ENCODE data around the gene CUL4B.

CUL4B gene

GRCh38 chrX:120564925-120565324 lies 4.2 kb upstream of the CUL4B start:
- Histone ChIP-seq H3K4me1 (ENCODE audit: control insufficient read depth, insufficient read depth, low read length) (peaks cover 11% of the 10 kb centered on the region), H3K9me3 (ENCODE audit: control insufficient read depth, insufficient read depth, low read length) (no peaks in the 10 kb centered on the region), H3K4me3 (ENCODE audit: low read depth, low read length) (no peak overlapping the region), H3K27me3 (ENCODE audit: control insufficient read depth, insufficient read depth, low read length) (no peaks in the 10 kb centered on the region), H3K9ac (ENCODE audit: low read depth, low read length) (no peak overlapping the region), H3K36me3 (ENCODE audit: control insufficient read depth, insufficient read depth, low read length) (no peaks in the 10 kb centered on the region), H3K27ac (ENCODE audit: low read depth, low read length) (no peak overlapping the region)

GRCh38 chrX:120562569-120562926 lies 1.8 kb upstream of the CUL4B start:
- Histone ChIP-seq H3K27me3 (ENCODE audit: control insufficient read depth, insufficient read depth, low read length) (no peaks in the 10 kb centered on the region), H3K9me3 (ENCODE audit: control insufficient read depth, insufficient read depth, low read length) (no peaks in the 10 kb centered on the region), H3K9ac (ENCODE audit: low read depth, low read length) (no peak overlapping the region), H3K4me1 (ENCODE audit: control insufficient read depth, insufficient read depth, low read length) (peaks cover 16% of the 10 kb centered on the region), H3K27ac (ENCODE audit: low read depth, low read length) (peak overlapping the region; percentile 93), H3K36me3 (ENCODE audit: control insufficient read depth, insufficient read depth, low read length) (peaks cover 5% of the 10 kb centered on the region), H3K4me3 (ENCODE audit: low read depth, low read length) (peak overlapping the region; percentile 78; the same call in 1 of the 2 replicates)

- Histone ChIP-seq H3K27ac (ENCODE audit: low read depth, low read length) (peak overlapping the region; percentile 93), H3K4me1 (ENCODE audit: control insufficient read depth, insufficient read depth, low read length) (peaks cover 16% of the 10 kb centered on the region), H3K36me3 (ENCODE audit: control insufficient read depth, insufficient read depth, low read length) (peaks cover 10% of the 10 kb centered on the region), H3K9me3 (ENCODE audit: control insufficient read depth, insufficient read depth, low read length) (no peaks in the 10 kb centered on the region), H3K9ac (ENCODE audit: low read depth, low read length) (peak overlapping the region; percentile 70), H3K4me3 (ENCODE audit: low read depth, low read length) (peak overlapping the region; percentile 78), H3K27me3 (ENCODE audit: control insufficient read depth, insufficient read depth, low read length) (no peaks in the 10 kb centered on the region)
Measured at GRCh38 chrX:120561634-120562568, 1.1 kb upstream of the CUL4B start.

GRCh38 chrX:120560405-120560841 lies 339 bp downstream of the CUL4B start:
- no peaks in the 10 kb centered on the region for H3K27me3 ChIP-seq (ENCODE audit: control insufficient read depth, insufficient read depth, low read length)
- H3K27ac ChIP-seq (ENCODE audit: low read depth, low read length): peak overlapping the region; percentile 99
- peaks cover 20% of the 10 kb centered on the region for H3K36me3 ChIP-seq (ENCODE audit: control insufficient read depth, insufficient read depth, low read length)
- peak overlapping the region; percentile 89 for H3K4me3 ChIP-seq (ENCODE audit: low read depth, low read length)
- peaks cover 16% of the 10 kb centered on the region for H3K4me1 ChIP-seq (ENCODE audit: control insufficient read depth, insufficient read depth, low read length)
- H3K9ac ChIP-seq (ENCODE audit: low read depth, low read length): peak overlapping the region; percentile 95
- H3K9me3 ChIP-seq (ENCODE audit: control insufficient read depth, insufficient read depth, low read length): no peaks in the 10 kb centered on the region

GRCh38 chrX:120559804-120560203 lies 958 bp downstream of the CUL4B start:
- H3K4me1 ChIP-seq (ENCODE audit: control insufficient read depth, insufficient read depth, low read length): peaks cover 16% of the 10 kb centered on the region

GRCh38 chrX:120556251-120556650 lies 4.5 kb downstream of the CUL4B start:
- H3K27me3 ChIP-seq (ENCODE audit: control insufficient read depth, insufficient read depth, low read length): no peaks in the 10 kb centered on the region
- no peak overlapping the region for H3K9ac ChIP-seq (ENCODE audit: low read depth, low read length)
- H3K4me3 ChIP-seq (ENCODE audit: low read depth, low read length): no peak overlapping the region
- no peak overlapping the region for H3K27ac ChIP-seq (ENCODE audit: low read depth, low read length)
- H3K36me3 ChIP-seq (ENCODE audit: control insufficient read depth, insufficient read depth, low read length): peaks cover 37% of the 10 kb centered on the region
- no peaks in the 10 kb centered on the region for H3K9me3 ChIP-seq (ENCODE audit: control insufficient read depth, insufficient read depth, low read length)
- peaks cover 5% of the 10 kb centered on the region for H3K4me1 ChIP-seq (ENCODE audit: control insufficient read depth, insufficient read depth, low read length)

More at GRCh38 chrX:120559804-120560203, 958 bp downstream of the CUL4B start:
- H3K36me3 ChIP-seq (ENCODE audit: control insufficient read depth, insufficient read depth, low read length): peaks cover 22% of the 10 kb centered on the region
- no peaks in the 10 kb centered on the region for H3K27me3 ChIP-seq (ENCODE audit: control insufficient read depth, insufficient read depth, low read length)
- H3K4me3 ChIP-seq (ENCODE audit: low read depth, low read length): peak overlapping the region; percentile 89
- H3K9ac ChIP-seq (ENCODE audit: low read depth, low read length): peak overlapping the region; percentile 95
- H3K27ac ChIP-seq (ENCODE audit: low read depth, low read length): peak overlapping the region; percentile 99
- H3K9me3 ChIP-seq (ENCODE audit: control insufficient read depth, insufficient read depth, low read length): no peaks in the 10 kb centered on the region

- Histone ChIP-seq H3K27ac (ENCODE audit: low read depth, low read length) (no peak overlapping the region), H3K4me3 (ENCODE audit: low read depth, low read length) (no peak overlapping the region), H3K36me3 (ENCODE audit: control insufficient read depth, insufficient read depth, low read length) (peaks cover 34% of the 10 kb centered on the region), H3K27me3 (ENCODE audit: control insufficient read depth, insufficient read depth, low read length) (no peaks in the 10 kb centered on the region), H3K9me3 (ENCODE audit: control insufficient read depth, insufficient read depth, low read length) (no peaks in the 10 kb centered on the region), H3K9ac (ENCODE audit: low read depth, low read length) (no peak overlapping the region), H3K4me1 (ENCODE audit: control insufficient read depth, insufficient read depth, low read length) (peaks cover 4% of the 10 kb centered on the region; the same call in 1 of the 2 replicates)
Measured at GRCh38 chrX:120549483-120550452, 11.0 kb downstream of the CUL4B start.

GRCh38 chrX:120536061-120536460 lies 24.7 kb downstream of the CUL4B start:
- H3K27ac ChIP-seq (ENCODE audit: low read depth, low read length): no peak overlapping the region
- no peaks in the 10 kb centered on the region for H3K27me3 ChIP-seq (ENCODE audit: control insufficient read depth, insufficient read depth, low read length)
- H3K4me3 ChIP-seq (ENCODE audit: low read depth, low read length): no peak overlapping the region
- H3K36me3 ChIP-seq (ENCODE audit: control insufficient read depth, insufficient read depth, low read length): peaks cover 94% of the 10 kb centered on the region
- H3K9me3 ChIP-seq (ENCODE audit: control insufficient read depth, insufficient read depth, low read length): no peaks in the 10 kb centered on the region
- H3K9ac ChIP-seq (ENCODE audit: low read depth, low read length): no peak overlapping the region
- H3K4me1 ChIP-seq (ENCODE audit: control insufficient read depth, insufficient read depth, low read length): no peaks in the 10 kb centered on the region

GRCh38 chrX:120534413-120535205 lies 26.2 kb downstream of the CUL4B start:
- Histone ChIP-seq H3K27me3 (ENCODE audit: control insufficient read depth, insufficient read depth, low read length) (no peaks in the 10 kb centered on the region), H3K9me3 (ENCODE audit: control insufficient read depth, insufficient read depth, low read length) (no peaks in the 10 kb centered on the region), H3K27ac (ENCODE audit: low read depth, low read length) (no peak overlapping the region), H3K4me1 (ENCODE audit: control insufficient read depth, insufficient read depth, low read length) (no peaks in the 10 kb centered on the region), H3K36me3 (ENCODE audit: control insufficient read depth, insufficient read depth, low read length) (peaks cover 94% of the 10 kb centered on the region), H3K4me3 (ENCODE audit: low read depth, low read length) (no peak overlapping the region), H3K9ac (ENCODE audit: low read depth, low read length) (no peak overlapping the region)

- no peak overlapping the region for H3K27ac ChIP-seq (ENCODE audit: low read depth, low read length)
- H3K4me3 ChIP-seq (ENCODE audit: low read depth, low read length): no peak overlapping the region
Measured at GRCh38 chrX:120522820-120523219, 37.9 kb downstream of the CUL4B start.

More at GRCh38 chrX:120522820-120523219, 37.9 kb downstream of the CUL4B start:
- peaks cover 30% of the 10 kb centered on the region for H3K36me3 ChIP-seq (ENCODE audit: control insufficient read depth, insufficient read depth, low read length)
- H3K9me3 ChIP-seq (ENCODE audit: control insufficient read depth, insufficient read depth, low read length): no peaks in the 10 kb centered on the region
- no peaks in the 10 kb centered on the region for H3K4me1 ChIP-seq (ENCODE audit: control insufficient read depth, insufficient read depth, low read length)
- no peak overlapping the region for H3K9ac ChIP-seq (ENCODE audit: low read depth, low read length)
- H3K27me3 ChIP-seq (ENCODE audit: control insufficient read depth, insufficient read depth, low read length): no peaks in the 10 kb centered on the region
